ENCODE results near the gene ENPP7.
A peak's percentile ranks its signal among the peaks of the same experiment; 100 is the strongest.

ENPP7 gene

DNA sequence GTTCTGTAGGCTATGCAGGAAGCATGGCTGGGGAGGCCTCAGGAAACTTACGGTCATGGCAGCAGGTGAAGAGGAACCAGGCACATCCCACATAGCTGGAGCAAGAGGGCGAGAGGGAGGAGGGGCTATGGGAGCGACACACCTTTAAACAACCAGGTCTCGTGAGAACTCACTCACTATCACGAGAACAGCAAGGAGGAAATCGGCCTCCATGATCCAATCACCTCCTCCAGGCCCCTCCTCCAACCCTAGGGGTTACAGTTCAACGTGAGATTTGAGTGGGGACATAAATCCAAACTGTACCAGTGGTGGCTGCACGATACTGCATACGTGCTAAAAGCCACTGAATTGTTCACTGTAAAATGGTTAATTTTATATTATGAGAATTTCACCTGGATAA, 26.1 kb upstream of the ENPP7 start:
- DNase-seq, result no peak

- DNase-seq, result no peak
Measured at GRCh38 chr17:79705674-79706073, 25.1 kb upstream of the ENPP7 start.

DNA sequence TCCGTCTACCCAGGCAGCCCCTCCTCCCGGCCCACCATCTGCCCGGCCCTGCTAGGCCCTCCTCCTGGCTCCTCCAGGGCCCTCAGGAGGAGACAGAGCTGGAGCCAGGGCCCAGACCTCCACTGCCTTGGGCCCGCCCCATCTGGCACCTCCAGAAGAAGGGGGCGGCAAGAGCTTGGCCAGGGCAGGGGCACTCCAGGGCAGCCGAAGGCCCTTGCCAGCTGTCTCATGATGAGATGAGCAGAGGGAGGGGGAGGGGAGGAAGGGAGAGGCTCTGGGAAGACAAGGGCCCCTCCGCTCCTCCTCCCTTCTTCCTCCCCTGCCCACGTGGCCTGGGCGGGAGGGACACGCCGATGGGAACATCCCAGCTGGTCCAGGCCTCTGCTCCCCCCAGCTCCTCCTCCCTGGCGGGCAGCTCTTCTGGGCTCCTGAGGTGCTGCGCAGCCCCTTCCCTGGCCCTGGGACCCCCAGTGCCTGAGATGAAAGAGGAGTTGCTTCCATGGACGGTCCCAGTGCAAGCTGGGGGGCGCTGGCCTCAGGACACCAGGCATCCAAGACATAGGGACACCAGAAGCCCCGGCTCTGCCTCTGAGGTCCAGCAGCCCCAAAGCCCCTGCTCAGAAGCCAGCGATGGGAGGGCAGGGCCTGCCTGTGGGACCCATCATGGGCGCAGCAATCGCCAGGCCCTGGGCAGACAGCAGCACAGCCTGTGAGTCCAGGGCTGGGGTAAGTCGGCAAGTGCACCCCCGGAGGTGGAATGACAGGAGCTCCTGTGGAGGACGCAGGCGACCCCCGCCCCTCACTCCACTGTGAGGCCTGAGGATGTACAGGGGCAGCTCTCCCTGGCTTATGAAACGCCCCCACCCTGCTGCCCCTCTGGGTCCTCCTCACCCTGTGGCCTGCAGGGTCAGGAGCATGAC, 23.6 kb upstream of the ENPP7 start:
- no peak for DNase-seq

DNA sequence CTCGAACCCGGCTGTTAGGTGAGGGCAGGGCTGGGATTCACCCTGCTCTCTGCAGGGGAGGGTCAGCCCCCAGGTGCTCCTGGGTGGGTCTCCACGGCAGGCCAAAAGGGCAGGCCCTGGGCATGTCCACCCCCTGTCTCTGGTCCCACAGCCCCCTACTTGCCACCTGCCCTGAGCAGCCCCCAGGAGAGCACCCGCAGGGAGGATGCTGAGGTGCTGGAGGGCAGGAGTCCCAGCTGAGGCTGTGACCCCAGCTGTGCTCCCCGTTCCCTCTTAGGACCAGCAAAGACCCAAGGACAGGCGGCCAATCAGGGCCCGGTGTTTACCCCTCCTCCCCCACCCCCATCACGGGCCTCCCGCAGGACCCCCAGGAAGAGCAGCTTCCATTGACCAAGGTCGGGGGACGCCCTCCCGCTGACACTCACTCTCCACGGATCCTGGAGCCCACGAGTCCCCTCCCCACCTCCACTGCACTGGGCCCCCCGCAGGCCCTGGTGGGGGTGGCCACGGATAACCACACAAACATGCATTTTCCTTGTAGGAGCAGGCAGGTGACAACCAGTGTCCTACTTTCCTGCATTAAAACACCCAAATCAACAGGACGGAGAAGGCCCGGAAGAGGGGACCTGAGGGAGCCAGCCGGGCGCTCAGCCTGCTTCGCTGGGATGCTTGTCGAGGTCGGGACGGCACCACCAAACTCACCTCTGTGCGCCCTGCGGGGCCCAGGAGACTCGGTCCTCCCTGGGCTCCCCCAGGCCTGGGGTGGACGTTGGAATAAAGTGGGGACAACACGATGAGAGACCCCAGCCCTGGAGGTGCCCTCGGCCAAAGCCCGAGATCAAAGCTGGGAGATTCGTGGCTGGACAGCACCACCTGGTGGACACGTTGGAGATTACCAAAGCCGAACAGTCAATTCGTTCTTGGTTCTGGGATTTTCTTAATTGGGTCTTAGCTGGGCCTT, 22.5 kb upstream of the ENPP7 start:
- peak; percentile 46 for DNase-seq

- no peak for DNase-seq
Measured at GRCh38 chr17:79711715-79712305, 18.9 kb upstream of the ENPP7 start.

- DNase-seq, result no peak
Measured at GRCh38 chr17:79713391-79713790, 17.4 kb upstream of the ENPP7 start.

DNA sequence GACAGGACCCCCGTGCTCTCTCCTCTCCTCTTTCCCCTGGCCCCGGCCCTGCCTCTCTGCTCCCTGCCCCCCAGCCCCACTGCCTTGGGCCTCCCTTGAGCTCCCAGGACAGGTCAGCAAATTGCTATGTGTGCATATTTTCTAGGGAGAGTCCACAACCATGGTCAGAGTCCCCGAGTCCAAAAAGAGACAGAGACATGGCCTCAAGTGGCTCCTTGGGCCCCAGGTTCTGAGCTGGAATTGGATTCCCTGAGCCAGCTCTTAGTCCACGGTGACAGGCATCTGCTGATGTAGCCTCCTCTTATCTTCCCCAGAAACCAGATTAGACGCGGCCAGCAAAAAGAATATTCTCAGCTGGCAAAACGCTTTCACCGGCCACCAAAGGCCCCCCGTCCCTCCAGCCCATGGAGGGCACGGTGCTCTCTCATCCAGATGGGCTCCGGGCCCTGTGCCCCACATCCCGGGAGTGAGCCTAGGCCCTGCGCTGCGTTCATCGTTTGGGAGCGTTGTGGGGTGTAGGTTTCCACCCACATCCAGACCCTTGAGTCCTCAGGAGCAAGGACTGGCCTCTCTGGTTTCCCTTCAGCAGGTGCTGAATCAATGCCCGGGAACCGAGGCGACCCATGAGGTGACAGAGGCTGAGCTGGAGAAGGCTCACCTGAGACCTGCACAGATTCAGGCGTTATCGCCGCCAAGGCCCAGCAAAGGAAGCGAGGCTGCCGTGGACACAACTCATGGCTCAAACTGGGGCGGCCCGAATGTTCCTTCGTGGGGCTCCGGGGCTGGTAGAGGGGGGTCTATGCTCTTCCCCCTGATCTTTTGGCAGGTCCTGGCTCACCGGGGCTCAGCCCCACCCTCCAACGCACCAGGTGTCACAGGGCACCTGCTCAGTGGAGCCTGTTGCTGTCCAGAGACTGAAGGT, 16.3 kb upstream of the ENPP7 start:
- DNase-seq, result no peak

DNA sequence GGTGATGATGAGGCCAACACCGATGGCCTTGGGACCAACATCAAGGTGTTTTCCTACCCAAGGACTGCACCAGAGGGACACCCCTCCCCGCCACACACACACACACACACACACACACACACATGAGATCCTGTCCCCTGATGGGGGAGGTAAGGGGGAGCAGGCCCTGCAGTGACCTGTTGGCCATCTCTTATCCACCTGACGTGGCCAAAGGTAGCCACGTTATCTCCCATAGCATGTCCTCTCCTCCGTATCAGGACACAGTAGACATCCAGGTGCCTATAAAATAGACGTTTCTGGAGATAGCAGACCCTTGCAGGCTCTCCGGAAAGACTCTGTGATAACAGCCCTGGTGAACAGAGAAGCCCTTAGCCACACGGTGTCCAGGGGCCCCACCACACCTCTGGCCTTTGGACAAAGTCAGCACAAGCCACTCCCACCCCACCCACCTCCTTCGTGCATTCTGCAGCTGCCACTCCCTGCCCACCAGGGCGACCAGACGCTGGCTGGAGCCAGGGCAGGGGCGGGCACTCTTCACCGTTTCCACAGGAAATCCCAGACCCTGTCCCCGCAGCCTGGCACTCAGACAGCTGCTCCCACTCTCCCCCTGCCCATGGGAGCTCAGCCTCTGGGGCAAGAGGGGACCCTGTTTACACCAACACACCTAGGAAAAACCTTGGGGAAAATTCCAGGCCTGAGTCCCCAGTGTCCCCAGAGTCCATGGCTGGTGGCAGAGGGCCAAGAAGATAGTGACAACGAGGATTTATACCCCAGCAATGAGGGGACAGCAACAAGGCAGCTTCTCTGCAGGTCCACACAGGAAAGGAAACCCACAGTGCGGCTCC, 15.4 kb upstream of the ENPP7 start:
- DNase-seq, result no peak

- no peak for DNase-seq
Measured at GRCh38 chr17:79715943-79716797, 14.6 kb upstream of the ENPP7 start.

DNA sequence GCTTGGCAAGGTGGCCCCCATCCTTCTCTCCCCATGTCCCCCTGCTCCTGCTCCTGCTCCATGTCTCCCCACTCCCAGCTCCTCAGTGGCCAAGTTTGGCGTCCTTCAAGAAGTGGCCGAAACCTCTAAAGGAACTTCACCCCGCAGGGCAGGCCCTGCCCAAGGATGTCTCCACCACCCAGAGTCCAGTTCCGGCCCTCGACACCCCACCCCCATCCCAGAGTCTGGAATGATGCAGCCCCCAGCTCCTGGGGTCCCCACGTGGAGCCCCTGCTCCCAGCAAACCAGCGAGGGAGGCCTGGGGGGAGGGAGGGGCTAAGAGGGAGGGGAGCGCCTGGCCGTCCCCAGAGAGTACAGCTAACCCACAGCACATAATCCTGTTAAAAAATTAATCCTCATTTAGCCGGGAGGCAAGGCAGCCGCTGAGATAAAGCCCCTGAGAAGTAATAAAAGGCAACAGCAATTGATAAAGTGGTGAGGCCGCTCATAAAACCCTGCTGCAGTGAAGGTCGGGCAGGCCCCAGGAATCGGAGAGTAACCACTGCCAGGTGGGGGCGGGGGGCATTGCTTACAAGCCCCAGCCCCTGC, 9.9 kb upstream of the ENPP7 start:
- DNase-seq, result no peak

DNA sequence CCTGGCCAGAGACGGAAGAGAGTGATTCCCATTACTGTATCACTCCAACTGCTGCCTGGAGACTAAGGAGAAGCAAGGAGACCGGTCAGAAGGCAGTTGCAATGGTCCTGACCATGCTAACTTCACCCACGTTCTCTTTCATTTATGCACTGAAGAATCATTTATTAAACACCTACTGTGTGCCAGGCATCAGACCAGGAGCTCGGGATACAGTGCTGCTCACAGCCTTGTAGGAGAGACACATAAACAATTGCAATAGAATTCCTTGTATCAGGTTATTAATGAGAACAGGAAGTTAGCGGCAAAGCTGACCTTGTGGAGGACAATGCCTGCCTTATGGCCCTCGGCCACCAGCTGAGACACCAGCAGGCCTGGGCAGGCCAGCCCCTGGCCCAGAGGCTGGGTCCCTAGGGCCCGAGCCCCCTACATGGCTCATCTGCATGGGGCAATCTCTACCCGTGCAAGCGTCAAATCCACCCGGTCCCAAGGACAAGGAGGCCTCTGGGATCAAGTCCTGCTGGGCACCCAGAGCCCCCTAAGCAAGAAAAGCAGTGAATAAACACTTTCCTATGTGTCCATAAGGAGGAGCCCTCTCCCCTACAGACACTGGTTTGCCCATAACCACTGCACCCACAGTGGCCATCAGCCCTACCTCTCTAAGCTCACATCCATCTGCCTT, 8.6 kb upstream of the ENPP7 start:
- DNase-seq, result no peak

DNA sequence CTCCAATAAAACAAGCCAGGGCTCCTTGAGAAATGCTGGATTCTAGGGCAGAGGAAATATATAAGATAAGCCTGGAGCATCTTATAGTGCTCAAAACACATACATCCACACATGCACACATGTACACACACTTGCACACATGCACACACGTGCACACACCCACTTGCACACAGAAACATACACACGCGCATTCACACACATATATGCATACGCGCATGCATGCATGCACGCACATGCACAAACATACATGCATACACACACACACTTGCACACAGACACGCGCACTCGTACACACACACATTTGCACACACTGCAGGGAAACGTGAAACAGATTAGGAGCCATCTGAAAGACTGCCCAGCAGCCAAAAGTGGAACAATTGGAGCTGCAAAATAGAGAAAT, 8.0 kb upstream of the ENPP7 start:
- no peak for DNase-seq

DNA sequence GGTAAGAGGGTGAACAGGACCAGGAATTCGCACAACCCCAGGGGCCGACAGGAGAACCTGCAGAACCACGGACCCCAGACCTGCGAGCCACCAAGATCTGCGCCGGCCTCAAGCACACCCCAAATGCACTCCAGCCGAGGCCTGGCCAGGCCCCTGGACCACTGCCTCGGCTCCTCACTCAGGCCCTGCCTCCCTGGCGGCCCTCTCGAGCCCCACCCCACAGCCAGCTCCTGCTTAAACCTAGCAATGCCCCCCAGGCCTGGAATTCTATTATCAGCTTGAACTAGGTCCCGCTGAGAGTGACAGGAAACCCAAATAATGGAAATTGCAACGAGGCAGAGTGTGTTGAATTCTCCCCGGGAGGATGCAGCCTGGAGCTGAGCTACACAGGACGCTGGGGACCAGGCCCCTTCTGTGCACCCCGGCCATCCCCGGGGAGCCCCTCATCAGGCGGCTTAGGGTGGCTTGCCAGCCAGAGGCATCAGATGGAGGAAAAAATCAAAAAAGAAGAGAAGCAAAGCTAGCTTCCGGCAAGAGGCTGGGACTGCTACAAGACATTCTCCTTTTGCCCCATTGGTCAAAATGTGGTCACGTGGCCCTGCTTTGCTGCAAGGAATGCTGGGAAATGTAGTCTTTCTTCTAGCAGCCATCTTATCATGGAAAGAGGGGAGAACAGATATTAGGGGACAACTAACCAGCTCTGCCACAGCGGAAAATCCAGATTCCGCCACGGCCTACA, 2.4 kb upstream of the ENPP7 start:
- peak; percentile 71 for DNase-seq

DNA sequence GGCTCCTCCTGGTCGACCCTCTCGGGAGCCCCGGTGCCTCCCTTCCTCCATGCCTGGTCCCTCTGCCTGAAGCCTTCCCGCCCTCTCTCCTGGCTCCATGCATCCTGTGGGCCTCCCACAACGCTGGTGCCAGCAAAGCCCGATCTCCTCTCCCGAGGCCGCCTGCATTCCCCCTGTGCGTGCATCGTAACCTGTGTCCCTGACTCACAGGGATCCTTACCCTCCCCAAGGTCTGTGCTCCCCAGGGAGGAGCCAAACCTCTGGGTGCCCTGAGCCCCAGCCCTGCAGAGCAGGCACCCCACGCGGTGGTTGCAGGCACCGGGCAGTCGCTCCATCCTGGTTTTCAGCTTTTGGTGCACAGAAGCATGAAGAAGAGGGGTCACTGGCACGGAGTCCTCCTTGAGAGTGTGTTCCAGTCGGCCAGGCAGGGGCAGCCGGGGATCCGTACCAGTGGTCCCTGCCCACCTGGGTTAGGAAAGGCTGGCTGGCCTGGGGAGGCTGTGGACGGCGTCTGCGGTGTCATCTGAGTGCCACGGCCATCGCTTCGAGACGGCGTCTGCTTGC, 1.8 kb upstream of the ENPP7 start:
- no peak for DNase-seq

DNA sequence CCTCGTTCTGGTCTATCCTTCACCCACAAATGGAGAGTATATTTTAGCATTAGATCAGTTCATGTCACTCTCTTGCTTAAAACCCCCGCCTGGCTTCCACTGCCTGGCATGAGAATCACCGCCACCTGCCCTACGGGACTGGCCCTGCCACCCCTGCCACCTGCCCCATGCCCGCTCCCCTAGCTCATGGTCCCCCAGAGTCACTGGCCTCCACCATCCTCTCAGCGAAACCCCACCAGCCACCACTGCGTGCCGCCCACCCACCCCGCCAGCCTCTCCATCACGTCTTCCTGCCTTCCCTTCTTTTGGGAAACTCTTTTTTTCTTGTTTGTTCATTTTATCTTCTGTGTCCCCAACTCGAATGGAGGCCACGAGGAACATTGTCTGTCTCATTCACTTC, 982 bp upstream of the ENPP7 start:
- DNase-seq, result no peak

DNA sequence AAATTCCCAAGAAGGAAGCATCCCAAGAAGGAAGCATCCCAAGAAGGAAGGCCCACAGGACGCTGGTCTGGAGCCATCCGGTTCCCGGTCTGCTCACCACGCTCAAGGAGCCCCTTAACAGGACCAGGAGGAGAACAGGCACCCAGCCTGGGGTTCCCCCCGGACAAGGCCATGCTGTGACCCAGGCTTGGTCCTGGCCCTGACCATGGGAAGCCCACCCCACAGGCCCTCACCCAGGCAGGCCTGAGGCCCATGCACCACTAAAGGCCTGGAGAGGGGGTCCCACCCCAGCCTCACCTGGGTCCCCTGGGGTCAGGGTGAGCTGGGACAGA, 340 bp upstream of the ENPP7 start:
- no peak for DNase-seq

DNA sequence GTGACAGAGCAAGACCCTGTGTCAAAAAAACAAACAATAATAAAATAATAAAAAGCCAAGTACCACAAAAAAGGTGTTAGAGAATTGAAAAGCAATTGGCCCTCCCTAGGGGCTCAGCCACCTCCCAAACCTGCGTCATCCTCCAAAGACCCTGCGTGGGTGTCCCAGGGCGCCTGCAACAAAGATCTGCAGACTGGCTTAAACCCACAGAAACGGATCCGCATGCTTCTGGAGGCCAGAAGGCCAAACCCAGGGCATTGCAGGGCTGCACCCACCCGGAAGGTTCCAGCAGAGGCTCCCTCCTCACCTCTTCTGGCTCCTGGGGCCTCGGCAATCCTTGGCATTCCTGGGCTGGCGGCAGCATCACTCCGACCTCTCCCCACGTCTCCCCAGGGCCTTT, 1.5 kb downstream of the ENPP7 start:
- no peak for DNase-seq
